Measurements from ENCODE around the gene FLOT1.

DNA sequence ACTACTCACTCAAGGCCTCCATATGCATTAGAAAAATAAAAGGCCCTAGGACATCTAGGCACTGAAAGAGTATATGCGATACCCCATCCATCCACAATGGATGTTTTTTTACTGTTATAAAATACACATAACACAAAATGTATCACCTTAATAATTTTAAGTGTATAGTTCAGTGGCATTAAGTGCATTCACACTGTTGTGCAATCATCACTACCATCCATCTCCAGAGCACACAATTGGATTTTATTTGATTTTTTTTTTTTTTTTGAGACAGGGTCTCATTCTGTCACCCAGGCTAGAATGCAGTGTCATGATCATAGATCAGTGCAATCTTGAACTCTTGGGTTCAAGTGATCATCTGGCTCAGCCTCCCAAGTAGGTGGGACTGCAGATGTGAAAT is 28.2 kb downstream of the FLOT1 start:
- TF ChIP-seq SP1 (IDR thresholded peaks at IDR 0.05) = no peak
- TF ChIP-seq FOXM1 (IDR thresholded peaks at IDR 0.05; ENCODE audit: borderline replicate concordance) = no peak
- TF ChIP-seq ELF4 (IDR thresholded peaks at IDR 0.05) = no peak
- no peak for TF ChIP-seq SUZ12 (IDR thresholded peaks at IDR 0.05)
- TF ChIP-seq TARDBP (IDR thresholded peaks at IDR 0.05) = no peak
- TF ChIP-seq BHLHE40 (IDR thresholded peaks at IDR 0.05; ENCODE audit: borderline replicate concordance) = no peak
- no peak for TF ChIP-seq FOXK2 (IDR thresholded peaks at IDR 0.05)
- TF ChIP-seq CTBP1 (IDR thresholded peaks at IDR 0.05; ENCODE audit: borderline replicate concordance) = no peak

Data from HEK293T (cell line).